ENCODE data around the gene GNB1L. TPM values are rescaled to one million over a fixed set of nuclear protein-coding genes. Genes with fewer than 3 reads are reported as not detected.

GNB1L gene
- total and polyA plus RNA-seq, 10 of the 15 experiments (the other 5 are each of a cell fraction or from before 2014, with no cell fraction given): 0.21 to 19.4 (median 6.8) TPM

DNA sequence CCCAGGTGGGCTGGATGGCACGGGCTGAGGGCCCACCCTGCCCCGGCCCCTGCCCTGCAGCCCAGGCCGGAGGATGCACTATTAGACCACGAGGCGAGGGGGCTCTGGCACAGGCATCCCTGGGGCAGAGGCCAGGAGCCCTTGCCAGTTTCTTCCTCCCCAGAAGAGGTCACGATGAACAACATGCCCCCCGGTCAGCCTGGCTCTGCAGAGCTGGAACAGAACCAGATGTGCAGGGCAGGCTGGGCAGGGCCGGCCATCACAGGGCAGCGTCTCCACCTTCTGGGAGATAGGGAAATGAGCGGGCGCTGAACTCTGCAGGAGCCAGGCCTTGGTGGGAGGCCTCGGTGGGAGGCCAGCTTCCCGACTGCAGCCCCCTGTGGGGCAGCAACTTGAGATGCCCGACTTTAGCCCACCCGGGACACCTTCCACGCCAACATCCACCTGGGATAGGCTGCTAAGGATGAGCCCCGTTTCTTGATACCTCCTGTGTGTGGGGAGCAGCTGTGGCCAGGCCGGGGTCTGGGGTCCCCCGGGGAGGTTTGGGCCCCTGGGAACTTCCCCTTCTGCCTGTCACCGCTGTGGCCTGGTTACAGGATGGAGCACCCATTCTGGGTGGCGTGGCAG is 21.8 kb upstream of the GNB1L start (continued):
- no peak for TF ChIP-seq CEBPB (IDR thresholded peaks at IDR 0.05; ENCODE audit: borderline replicate concordance in 1 of 2, low read depth in 2 of 2, low read length in 2 of 2)
- no peak for TF ChIP-seq GATAD2B (conservative IDR thresholded peaks at IDR 0.05; ENCODE audit: low read depth)
- no peak for TF ChIP-seq LARP7 (IDR thresholded peaks at IDR 0.05)
- TF ChIP-seq BHLHE40 (IDR thresholded peaks at IDR 0.05; ENCODE audit: borderline replicate concordance in 1 of 2, low read depth in 2 of 2, low read length in 1 of 2): no peak
- TF ChIP-seq IKZF2 (IDR thresholded peaks at IDR 0.05): no peak
- TF ChIP-seq TAF1 (IDR thresholded peaks at IDR 0.05; ENCODE audit: borderline replicate concordance, low read depth, low read length): no peak
- TF ChIP-seq KLF5 (IDR thresholded peaks at IDR 0.05; ENCODE audit: partially characterized antibody): no peak
- no peak for TF ChIP-seq ZNF217 (IDR thresholded peaks at IDR 0.05)
- TF ChIP-seq NRF1 (conservative IDR thresholded peaks at IDR 0.05; ENCODE audit: low read depth, low read length): no peak
- TF ChIP-seq, protein P1, sequence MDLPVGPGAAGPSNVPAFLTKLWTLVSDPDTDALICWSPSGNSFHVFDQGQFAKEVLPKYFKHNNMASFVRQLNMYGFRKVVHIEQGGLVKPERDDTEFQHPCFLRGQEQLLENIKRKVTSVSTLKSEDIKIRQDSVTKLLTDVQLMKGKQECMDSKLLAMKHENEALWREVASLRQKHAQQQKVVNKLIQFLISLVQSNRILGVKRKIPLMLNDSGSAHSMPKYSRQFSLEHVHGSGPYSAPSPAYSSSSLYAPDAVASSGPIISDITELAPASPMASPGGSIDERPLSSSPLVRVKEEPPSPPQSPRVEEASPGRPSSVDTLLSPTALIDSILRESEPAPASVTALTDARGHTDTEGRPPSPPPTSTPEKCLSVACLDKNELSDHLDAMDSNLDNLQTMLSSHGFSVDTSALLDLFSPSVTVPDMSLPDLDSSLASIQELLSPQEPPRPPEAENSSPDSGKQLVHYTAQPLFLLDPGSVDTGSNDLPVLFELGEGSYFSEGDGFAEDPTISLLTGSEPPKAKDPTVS (IDR thresholded peaks at IDR 0.05; ENCODE audit: low read depth, low read length): no peak
- TF ChIP-seq, protein P2, sequence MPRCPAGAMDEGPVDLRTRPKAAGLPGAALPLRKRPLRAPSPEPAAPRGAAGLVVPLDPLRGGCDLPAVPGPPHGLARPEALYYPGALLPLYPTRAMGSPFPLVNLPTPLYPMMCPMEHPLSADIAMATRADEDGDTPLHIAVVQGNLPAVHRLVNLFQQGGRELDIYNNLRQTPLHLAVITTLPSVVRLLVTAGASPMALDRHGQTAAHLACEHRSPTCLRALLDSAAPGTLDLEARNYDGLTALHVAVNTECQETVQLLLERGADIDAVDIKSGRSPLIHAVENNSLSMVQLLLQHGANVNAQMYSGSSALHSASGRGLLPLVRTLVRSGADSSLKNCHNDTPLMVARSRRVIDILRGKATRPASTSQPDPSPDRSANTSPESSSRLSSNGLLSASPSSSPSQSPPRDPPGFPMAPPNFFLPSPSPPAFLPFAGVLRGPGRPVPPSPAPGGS (IDR thresholded peaks at IDR 0.05; ENCODE audit: borderline replicate concordance, insufficient read depth, low read depth, low read length, poor library complexity, severe bottlenecking): no peak
- TF ChIP-seq CBX5 (IDR thresholded peaks at IDR 0.05; ENCODE audit: low read depth): no peak

Measured in GM12878 (cell line).